Activated CD8-positive, alpha-beta memory T cell treated with anti-CD3 and anti-CD28 coated beads, Interleukin-2, amount 10 ng/mL, durations not matched to agents 7 days and 5 days (primary cell): ENCODE data around the gene CHRNA10. TPM values are rescaled to one million over a fixed set of nuclear protein-coding genes. Genes with fewer than 3 reads are reported as not detected.
A peak's percentile ranks its signal among the peaks of the same experiment; 100 is the strongest.
"Not testable (repeated sequence)": the region's sequence is repeated elsewhere in the genome, so short reads cannot be mapped to it uniquely, and the experiment has no call there.

Experiments
- ATAC-seq: fragments of 150-1000 bp; cut with Tn5 transposase; one replicate; pipeline ENCODE4 v1.10.0; 2021; ENCODE audit warnings: moderate library complexity
- CTCF ChIA-PET: fragments of 350-600 bp; sonication (Branson Sonifier 250); formaldehyde crosslinking; loops from one replicate; lab custom pipeline; 2021; ENCODE audit warnings: antibody characterized with exemption; lab: Charles Lee
- DNase-seq: peaks from one replicate; pipeline ENCODE4 v3.0.0-alpha.2; 2020
- H3K27ac Mint-ChIP-seq: one replicate; pipeline ENCODE4 v1.8.0; 2021; ENCODE audit warnings: mild to moderate bottlenecking, mixed read lengths
- H3K27me3 Mint-ChIP-seq: one replicate; pipeline ENCODE4 v1.8.0; 2021; ENCODE audit warnings: mixed read lengths
- H3K36me3 Mint-ChIP-seq: one replicate; pipeline ENCODE4 v1.8.0; 2021; ENCODE audit warnings: mild to moderate bottlenecking, mixed read lengths
- H3K4me1 Mint-ChIP-seq: one replicate; pipeline ENCODE4 v1.8.0; 2021; ENCODE audit warnings: mixed read lengths
- H3K4me3 Mint-ChIP-seq: one replicate; pipeline ENCODE4 v1.8.0; 2021; ENCODE audit warnings: mild to moderate bottlenecking, moderate library complexity, mixed read lengths
- H3K9me3 Mint-ChIP-seq: one replicate; pipeline ENCODE4 v1.8.0; 2022; ENCODE audit warnings: low read depth, mixed read lengths
- total RNA-seq, 2 experiments: library from RNA; stranded (reverse); gene quantifications; one replicate each; pipeline ENCODE4 v1.2.3, GENCODE V29; 2021

CHRNA10 gene
- total RNA-seq, 2 experiments from 2014 or later: 2.4 to 2.7 TPM

DNA sequence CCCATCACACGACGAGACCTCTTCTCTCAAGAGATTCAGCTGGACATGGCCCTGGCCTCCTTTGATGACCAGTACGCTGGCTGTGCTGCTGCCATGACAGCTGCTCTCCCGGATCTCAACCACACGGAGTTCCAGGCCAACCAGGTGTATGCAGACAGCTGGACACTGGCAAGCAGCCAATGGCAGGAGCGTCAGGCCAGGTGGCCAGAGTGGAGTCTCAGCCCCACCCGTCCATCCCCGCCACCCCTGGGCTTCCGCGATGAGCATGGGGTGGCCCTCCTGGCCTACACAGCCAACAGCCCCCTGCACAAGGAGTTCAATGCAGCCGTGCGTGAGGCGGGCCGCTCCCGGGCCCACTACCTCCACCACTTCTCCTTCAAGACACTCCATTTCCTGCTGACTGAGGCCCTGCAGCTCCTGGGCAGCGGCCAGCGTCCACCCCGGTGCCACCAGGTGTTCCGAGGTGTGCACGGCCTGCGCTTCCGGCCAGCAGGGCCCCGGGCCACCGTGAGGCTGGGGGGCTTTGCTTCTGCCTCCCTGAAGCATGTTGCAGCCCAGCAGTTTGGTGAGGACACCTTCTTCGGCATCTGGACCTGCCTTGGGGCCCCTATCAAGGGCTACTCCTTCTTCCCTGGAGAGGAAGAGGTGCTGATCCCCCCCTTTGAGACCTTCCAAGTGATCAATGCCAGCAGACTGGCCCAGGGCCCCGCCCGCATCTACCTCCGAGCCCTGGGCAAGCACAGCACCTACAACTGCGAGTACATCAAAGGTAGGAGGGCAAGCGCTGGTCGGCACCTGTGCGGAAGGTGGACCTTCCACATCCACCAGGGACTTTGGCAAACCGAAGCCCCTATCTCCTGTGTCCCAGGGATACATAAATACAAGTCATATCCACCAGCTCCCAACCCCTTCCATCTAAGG is 11.3 kb downstream of the CHRNA10 start:
- Mint-ChIP-seq H3K9me3 (no peaks in the 10 kb centered on the region), H3K36me3 (no peaks in the 10 kb centered on the region), H3K4me1 (no peaks in the 10 kb centered on the region), H3K27me3 (peaks cover 20% of the 10 kb centered on the region), H3K4me3 (no peak overlapping the region), H3K27ac (no peak overlapping the region)
- ATAC-seq (no peak), DNase-seq (no peak)
- CTCF ChIA-PET: no interaction called here

DNA sequence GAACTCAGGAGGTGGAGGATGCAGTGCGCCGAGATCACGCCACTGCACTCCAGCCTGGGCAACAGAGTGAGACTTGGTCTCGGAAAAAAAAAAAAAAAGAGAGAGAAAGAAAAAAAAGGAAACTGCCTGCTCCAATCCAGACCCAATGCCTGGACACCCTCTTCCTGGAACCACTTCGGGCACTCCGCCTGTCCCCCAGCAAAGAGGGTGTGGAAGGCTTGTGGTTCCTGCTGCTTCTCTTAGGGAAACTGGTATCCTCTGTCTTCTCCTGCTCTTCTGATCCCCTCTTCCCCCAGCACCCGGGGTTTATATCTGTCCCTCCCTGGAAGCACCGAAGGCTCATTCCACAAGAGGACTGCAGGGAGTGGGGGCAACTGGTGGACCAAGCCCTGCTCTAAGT is 12.9 kb downstream of the CHRNA10 start:
- peaks cover 20% of the 10 kb centered on the region for H3K27me3 Mint-ChIP-seq
- H3K4me1 Mint-ChIP-seq: no peaks in the 10 kb centered on the region
- H3K4me3 Mint-ChIP-seq: no peak overlapping the region
- H3K36me3 Mint-ChIP-seq: no peaks in the 10 kb centered on the region
- no peak overlapping the region for H3K27ac Mint-ChIP-seq
- no peak for ATAC-seq
- no peak for DNase-seq
- CTCF ChIA-PET: no interaction called here
- H3K9me3 Mint-ChIP-seq: no peaks in the 10 kb centered on the region

- H3K4me1 Mint-ChIP-seq, H3K4me3 Mint-ChIP-seq, H3K9me3 Mint-ChIP-seq, DNase-seq, ATAC-seq, H3K36me3 Mint-ChIP-seq, H3K27ac Mint-ChIP-seq: not testable (repeated sequence)
- CTCF ChIA-PET: interaction anchor here (0.5 kb wide), 1 partner anchor 143 kb away, joined by 3 read pairs; no protein-coding TSS in a partner anchor
- H3K27me3 Mint-ChIP-seq: peaks cover 20% of the 10 kb centered on the region
These were observed 13.9 kb downstream of the CHRNA10 start for GRCh38 chr11:3657331-3657730.

DNA sequence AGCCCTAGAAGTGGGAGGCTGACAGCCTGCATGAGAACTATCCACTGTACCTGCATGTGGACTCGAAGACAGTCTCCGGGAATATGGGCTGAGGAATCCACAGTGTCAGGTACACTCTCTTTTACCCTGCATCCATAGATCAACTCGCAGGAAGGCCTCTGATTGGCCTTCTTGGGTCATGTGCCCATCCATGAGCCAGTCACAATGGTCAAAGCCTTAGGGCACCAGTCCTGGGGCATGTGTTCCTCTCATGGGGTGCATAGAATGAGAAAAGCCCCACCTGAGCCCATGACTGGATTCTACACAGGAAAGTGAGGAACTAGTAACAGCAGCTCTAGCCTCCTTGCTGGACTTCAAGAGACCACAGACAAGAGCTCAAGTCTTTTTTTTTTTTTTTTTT is 15.6 kb downstream of the CHRNA10 start:
- Mint-ChIP-seq H3K27ac (no peak overlapping the region), H3K4me1 (no peaks in the 10 kb centered on the region), H3K4me3 (no peak overlapping the region), H3K9me3 (no peaks in the 10 kb centered on the region), H3K36me3 (no peaks in the 10 kb centered on the region), H3K27me3 (peaks cover 26% of the 10 kb centered on the region)
- ATAC-seq: no peak
- CTCF ChIA-PET: no interaction called here
- no peak for DNase-seq

DNA sequence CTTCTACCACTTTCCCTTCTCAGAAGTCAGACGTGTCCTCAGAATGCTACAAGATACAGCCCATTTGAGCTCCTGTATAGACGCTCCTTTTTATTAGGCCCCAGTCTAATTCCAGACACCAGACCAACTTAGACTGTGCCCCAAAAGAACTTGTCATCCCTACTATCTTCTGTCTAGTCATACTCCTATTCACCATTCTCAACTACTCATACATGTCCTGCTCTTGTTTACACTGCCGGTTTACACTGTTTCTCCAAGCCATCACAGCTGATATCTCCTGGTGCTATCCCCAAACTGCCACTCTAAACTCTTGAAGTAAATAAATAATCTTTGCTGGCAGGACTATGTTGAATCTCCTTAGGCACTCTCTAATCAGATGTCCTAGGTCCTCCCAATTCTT is 18.7 kb downstream of the CHRNA10 start:
- CTCF ChIA-PET, H3K4me1 Mint-ChIP-seq, H3K4me3 Mint-ChIP-seq, H3K27ac Mint-ChIP-seq, ATAC-seq, DNase-seq, H3K9me3 Mint-ChIP-seq, H3K36me3 Mint-ChIP-seq: not testable (repeated sequence)
- H3K27me3 Mint-ChIP-seq: peaks cover 48% of the 10 kb centered on the region

- H3K36me3 Mint-ChIP-seq, H3K9me3 Mint-ChIP-seq, ATAC-seq, DNase-seq, H3K4me3 Mint-ChIP-seq, CTCF ChIA-PET, H3K4me1 Mint-ChIP-seq, H3K27ac Mint-ChIP-seq: not testable (repeated sequence)
- peaks cover 43% of the 10 kb centered on the region for H3K27me3 Mint-ChIP-seq
These were observed 21.8 kb downstream of the CHRNA10 start for GRCh38 chr11:3649374-3649773.

- H3K36me3 Mint-ChIP-seq, H3K4me1 Mint-ChIP-seq, ATAC-seq, H3K27ac Mint-ChIP-seq, H3K9me3 Mint-ChIP-seq, H3K4me3 Mint-ChIP-seq, DNase-seq, CTCF ChIA-PET: not testable (repeated sequence)
- peaks cover 48% of the 10 kb centered on the region for H3K27me3 Mint-ChIP-seq
These were observed 22.3 kb downstream of the CHRNA10 start for GRCh38 chr11:3648843-3649242.

DNA sequence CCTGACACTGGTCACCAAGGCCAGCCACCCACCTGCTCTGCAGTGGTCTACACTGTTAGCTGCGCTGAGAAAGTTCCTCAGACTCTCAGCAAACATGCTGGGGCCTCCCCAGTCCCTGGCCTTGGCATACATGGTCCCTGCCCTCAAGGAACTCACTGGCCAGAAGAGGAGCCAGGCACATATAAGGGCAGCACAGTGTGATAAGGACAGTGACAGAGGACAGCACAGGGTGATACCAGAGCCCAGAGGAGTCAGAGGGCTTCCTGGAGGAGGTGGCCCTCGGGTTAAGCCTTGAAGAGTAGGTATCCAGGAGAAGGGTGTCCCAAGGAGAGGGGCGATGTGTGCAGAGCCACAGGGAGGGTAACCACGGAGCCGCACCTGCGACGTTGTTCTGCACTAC is 25.6 kb downstream of the CHRNA10 start:
- DNase-seq (no peak), ATAC-seq (no peak)
- CTCF ChIA-PET: no interaction called here
- H3K4me3 Mint-ChIP-seq: no peak overlapping the region
- no peaks in the 10 kb centered on the region for H3K36me3 Mint-ChIP-seq
- H3K4me1 Mint-ChIP-seq: peaks cover 6% of the 10 kb centered on the region
- H3K27me3 Mint-ChIP-seq: peaks cover 65% of the 10 kb centered on the region
- no peak overlapping the region for H3K27ac Mint-ChIP-seq
- no peaks in the 10 kb centered on the region for H3K9me3 Mint-ChIP-seq

DNA sequence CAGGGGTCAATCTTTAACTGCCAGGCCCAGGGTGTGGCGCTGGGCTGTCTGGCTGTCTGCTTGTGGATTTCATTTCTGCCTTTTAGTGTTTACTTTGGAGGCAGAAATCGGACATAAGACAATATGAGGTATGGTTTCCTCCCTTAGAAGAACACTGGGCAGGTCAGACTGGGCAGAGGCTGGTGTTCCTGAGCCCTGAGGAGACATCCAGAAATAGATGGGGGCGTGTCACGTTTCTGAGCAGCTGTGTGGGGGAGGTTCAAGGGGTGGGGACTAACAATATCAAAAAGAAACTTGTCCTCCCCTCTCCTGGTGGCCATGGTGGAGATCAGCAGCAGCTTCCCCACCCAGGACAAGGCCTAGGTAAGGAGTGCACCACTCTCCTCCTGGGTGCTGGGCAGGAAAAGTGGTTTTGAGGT is 26.4 kb downstream of the CHRNA10 start, which contains the start of gene ART1:
ART1 (plus strand) TSS at position 312 of the 419 bp plus-strand sequence. CDS start 14,086 bp downstream, outside the sequence.
- Mint-ChIP-seq H3K27ac (no peak within 1 kb of the TSS), H3K9me3 (no peaks in the 10 kb centered on the region), H3K36me3 (no peaks in the 10 kb centered on the region), H3K27me3 (peaks cover 58% of the 10 kb centered on the region), H3K4me3 (no peak within 1 kb of the TSS), H3K4me1 (peaks cover 6% of the 10 kb centered on the region)
- DNase-seq (no peak), ATAC-seq (no peak)
- CTCF ChIA-PET: no interaction called here

- H3K36me3 Mint-ChIP-seq, ATAC-seq, DNase-seq, H3K27ac Mint-ChIP-seq, H3K4me3 Mint-ChIP-seq, H3K4me1 Mint-ChIP-seq, H3K9me3 Mint-ChIP-seq, CTCF ChIA-PET: not testable (repeated sequence)
- peaks cover 45% of the 10 kb centered on the region for H3K27me3 Mint-ChIP-seq
These were observed 28.1 kb downstream of the CHRNA10 start for GRCh38 chr11:3643102-3643546.

DNA sequence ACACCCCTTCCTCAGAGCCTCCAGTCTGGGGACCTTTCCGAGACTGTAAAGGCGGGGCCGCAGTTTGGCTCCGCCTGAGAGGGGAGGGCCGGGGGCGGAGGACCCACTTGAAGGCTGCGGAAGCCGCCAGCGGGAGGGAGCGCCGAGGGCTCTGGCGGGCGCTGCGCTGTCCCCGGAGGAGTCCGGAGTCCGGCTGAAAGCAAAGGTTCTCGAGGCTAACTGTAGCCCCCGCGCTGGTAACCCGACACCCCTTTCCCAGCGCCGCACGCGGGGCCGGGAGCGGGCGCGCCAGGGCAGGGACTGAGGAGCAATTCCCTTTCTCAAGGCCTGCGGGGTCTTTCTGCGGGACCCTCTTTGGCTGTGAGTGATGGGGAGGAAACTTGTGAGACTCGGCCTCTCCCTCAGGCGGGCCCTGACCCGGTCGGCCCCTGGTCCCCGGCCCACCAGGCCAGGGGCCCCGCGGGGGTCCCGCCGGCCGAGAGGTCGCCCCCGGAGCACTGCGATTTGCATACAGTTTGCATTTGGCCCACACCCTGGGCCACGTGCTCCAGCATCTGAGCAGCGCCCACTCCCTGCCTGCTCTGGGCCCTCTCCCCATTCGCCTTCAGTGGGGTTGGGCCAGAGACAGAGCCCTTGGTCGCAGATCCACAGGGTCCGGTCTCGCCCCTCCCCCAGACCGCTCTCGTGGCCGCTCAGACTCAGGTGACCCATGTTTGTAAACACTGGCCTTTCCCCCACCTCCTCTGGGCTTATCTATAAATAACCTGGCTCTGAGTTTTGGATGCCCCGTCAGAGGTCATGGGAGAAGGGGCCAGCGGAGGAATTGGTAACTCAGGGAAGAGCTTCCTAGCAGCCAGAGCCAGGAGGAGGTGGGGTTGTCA is 28.9 kb downstream of the CHRNA10 start:
- peak overlapping the region; percentile 9 for H3K4me3 Mint-ChIP-seq
- no peaks in the 10 kb centered on the region for H3K9me3 Mint-ChIP-seq
- DNase-seq (peak; percentile 62), ATAC-seq (peak; percentile 83)
- H3K4me1 Mint-ChIP-seq: peaks cover 6% of the 10 kb centered on the region
- no peak overlapping the region for H3K27ac Mint-ChIP-seq
- H3K27me3 Mint-ChIP-seq: peaks cover 41% of the 10 kb centered on the region
- no peaks in the 10 kb centered on the region for H3K36me3 Mint-ChIP-seq
- CTCF ChIA-PET: no interaction called here

DNA sequence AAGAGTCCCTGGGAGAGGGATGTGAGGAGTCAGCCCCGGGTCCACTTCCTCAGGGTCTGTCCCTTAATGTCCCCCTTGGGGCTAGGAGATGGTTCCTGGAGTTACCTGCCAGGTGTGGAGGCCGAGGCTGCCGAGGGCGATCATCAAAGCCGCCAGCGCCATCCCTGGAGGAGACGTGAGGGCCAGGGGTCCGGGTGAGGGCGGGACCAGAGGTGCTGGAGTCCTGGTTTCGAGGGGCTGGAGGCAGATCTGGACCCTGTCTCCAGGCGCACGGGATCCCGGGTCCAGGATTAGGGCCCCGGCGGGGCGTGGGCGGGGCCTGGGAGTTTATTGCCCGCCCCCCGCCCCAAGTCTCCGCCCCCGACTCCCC is 29.5 kb downstream of the CHRNA10 start, which contains the start of gene ART5:
ART5 (minus strand) TSS at position 292 of the 370 bp plus-strand sequence; CDS start at position 162, 130 bp downstream.
- Mint-ChIP-seq H3K36me3 (no peaks in the 10 kb centered on the region), H3K4me3 (peak within 1 kb of the TSS; percentile 13), H3K4me1 (peaks cover 6% of the 10 kb centered on the region), H3K27ac (no peak within 1 kb of the TSS), H3K27me3 (peaks cover 41% of the 10 kb centered on the region), H3K9me3 (no peaks in the 10 kb centered on the region)
- CTCF ChIA-PET: no interaction called here
- DNase-seq: no peak
- ATAC-seq: no peak

- Mint-ChIP-seq H3K27me3 (peaks cover 39% of the 10 kb centered on the region), H3K36me3 (no peaks in the 10 kb centered on the region), H3K9me3 (no peaks in the 10 kb centered on the region), H3K27ac (no peak overlapping the region), H3K4me3 (peak overlapping the region; percentile 13), H3K4me1 (peaks cover 6% of the 10 kb centered on the region)
- ATAC-seq: no peak
- no peak for DNase-seq
- CTCF ChIA-PET: no interaction called here
These were observed 30.0 kb downstream of the CHRNA10 start for GRCh38 chr11:3641191-3641590.
